Measurements from ENCODE around the gene TXNDC15. TPM values are rescaled to one million over a fixed set of nuclear protein-coding genes. Genes with fewer than 3 reads are reported as not detected.
"Not testable (repeated sequence)": the region's sequence is repeated elsewhere in the genome, so short reads cannot be mapped to it uniquely, and the experiment has no call there.

Gene TXNDC15
- 10 to 100 TPM; 28.2 to 31.2 TPM for total RNA-seq
- long read RNA-seq, transcript TXNDC15-201 (5 exons, 3,548 nt), result major isoform, 11 of 14 reads
- long read RNA-seq, partial matches to known transcripts, result 0 of 14 reads
- long read RNA-seq, other reads (novel, unspliced or antisense), result 3 of 14 reads

GRCh38 chr5:134873987-134874830 lies at the start of gene TXNDC15:
Gene TXNDC15 (plus strand): TSS chr5:134874371. CDS start chr5:134874428, 57 bp downstream.
- intact Hi-C loops (cut with DNase I, micrococcal nuclease), result no loop called here
- DNase-seq, result peak; percentile 80 to 92
- ATAC-seq, result peak; percentile 98

GRCh38 chr5:134824681-134825080 lies 49.5 kb upstream of the TXNDC15 start:
- intact Hi-C loops (cut with DNase I, micrococcal nuclease), result no loop called here
- DNase-seq (no peak), ATAC-seq (no peak)

GRCh38 chr5:134825212-134825611 lies 49.0 kb upstream of the TXNDC15 start:
- no peak for ATAC-seq
- DNase-seq, result no peak
- intact Hi-C loops (cut with DNase I, micrococcal nuclease), result no loop called here

GRCh38 chr5:134833340-134834032 lies 40.7 kb upstream of the TXNDC15 start:
- DNase-seq (no peak), ATAC-seq (no peak)
- intact Hi-C loops (cut with DNase I, micrococcal nuclease), result no loop called here

- ATAC-seq, result no peak
- intact Hi-C loops (cut with DNase I, micrococcal nuclease), result no loop called here
Measured at GRCh38 chr5:134835623-134836022, 38.5 kb upstream of the TXNDC15 start.

GRCh38 chr5:134837530-134838181 lies 36.5 kb upstream of the TXNDC15 start:
- no peak for DNase-seq
- intact Hi-C loops (cut with DNase I, micrococcal nuclease), result no loop called here
- ATAC-seq, result peak; percentile 81

More at GRCh38 chr5:134835623-134836022, 38.5 kb upstream of the TXNDC15 start:
- no peak for DNase-seq

- intact Hi-C loops (cut with DNase I, micrococcal nuclease); DNase-seq: not testable (repeated sequence)
- ATAC-seq, result peak; percentile 15
Measured at GRCh38 chr5:134838361-134838760, 35.8 kb upstream of the TXNDC15 start.

- no peak for DNase-seq
- intact Hi-C loops (cut with DNase I, micrococcal nuclease), result no loop called here
- no peak for ATAC-seq
Measured at GRCh38 chr5:134840811-134841210, 33.4 kb upstream of the TXNDC15 start.

- ATAC-seq, result no peak
- DNase-seq, result no peak
- intact Hi-C loops (cut with DNase I, micrococcal nuclease), result no loop called here
Measured at GRCh38 chr5:134844252-134844651, 29.9 kb upstream of the TXNDC15 start.

- ATAC-seq (peak; percentile 34), DNase-seq (no peak)
- intact Hi-C loops (cut with DNase I, micrococcal nuclease), result no loop called here
Measured at GRCh38 chr5:134845335-134845851, 28.8 kb upstream of the TXNDC15 start.

- DNase-seq, result peak; percentile 95 to 96
- intact Hi-C loops (cut with DNase I, micrococcal nuclease), result no loop called here
- peak; percentile 95 for ATAC-seq
Measured at GRCh38 chr5:134845852-134846640, 28.1 kb upstream of the TXNDC15 start, which contains the start of gene C5orf24. Gene C5orf24 (plus strand): TSS chr5:134845968. CDS start chr5:134854901, 8,933 bp downstream.

- ATAC-seq (peak; percentile 17), DNase-seq (no peak)
- intact Hi-C loops (cut with DNase I, micrococcal nuclease), result no loop called here
Measured at GRCh38 chr5:134846641-134846960, 27.6 kb upstream of the TXNDC15 start.

- ATAC-seq, result not testable (repeated sequence)
Measured at GRCh38 chr5:134849434-134849933, 24.7 kb upstream of the TXNDC15 start.

GRCh38 chr5:134851307-134851923 lies 22.8 kb upstream of the TXNDC15 start:
- no peak for DNase-seq

More at GRCh38 chr5:134849434-134849933, 24.7 kb upstream of the TXNDC15 start:
- intact Hi-C loops (cut with DNase I, micrococcal nuclease); DNase-seq: not testable (repeated sequence)

GRCh38 chr5:134856465-134856864 lies 17.7 kb upstream of the TXNDC15 start:
- ATAC-seq; intact Hi-C loops (cut with DNase I, micrococcal nuclease); DNase-seq: not testable (repeated sequence)

More at GRCh38 chr5:134851307-134851923, 22.8 kb upstream of the TXNDC15 start:
- intact Hi-C loops (cut with DNase I, micrococcal nuclease), result no loop called here
- ATAC-seq, result no peak

- intact Hi-C loops (cut with DNase I, micrococcal nuclease), result no loop called here
- ATAC-seq (peak; percentile 24), DNase-seq (no peak)
Measured at GRCh38 chr5:134857401-134857800, 16.8 kb upstream of the TXNDC15 start.

GRCh38 chr5:134864707-134865106 lies 9.5 kb upstream of the TXNDC15 start:
- DNase-seq (no peak), ATAC-seq (peak; percentile 51)
- intact Hi-C loops (cut with DNase I, micrococcal nuclease), result no loop called here

GRCh38 chr5:134873494-134873893 lies 677 bp upstream of the TXNDC15 start:
- no peak for ATAC-seq
- intact Hi-C loops (cut with DNase I, micrococcal nuclease), result no loop called here
- DNase-seq, result no peak
